ENCODE results near the gene SPRY2.
A peak's percentile ranks its signal among the peaks of the same experiment; 100 is the strongest.

SPRY2 gene

DNA sequence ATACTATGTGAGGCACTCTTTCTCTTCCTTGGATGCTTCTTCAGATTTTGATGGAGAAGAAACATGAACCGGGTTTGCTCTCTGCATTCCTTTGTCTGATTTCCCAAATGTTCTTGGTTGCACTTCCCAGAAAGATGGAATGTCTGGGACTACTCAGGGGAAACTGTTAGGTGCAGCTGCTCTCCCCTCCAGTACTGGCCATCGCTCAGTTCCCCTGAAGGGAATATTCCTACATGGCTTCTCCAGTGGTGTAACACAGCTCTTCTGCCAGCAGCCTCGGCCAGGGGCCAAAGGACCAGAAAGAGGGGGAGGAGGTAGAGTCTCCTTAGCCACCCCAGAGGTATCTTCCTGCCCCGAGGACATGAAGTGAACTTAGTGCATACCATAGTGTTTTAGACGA, 33.5 kb upstream of the SPRY2 start:
- no peaks in the 10 kb centered on the region for H3K9me3 ChIP-seq (ENCODE audit: control insufficient read depth in 2 of 2, low read length in 2 of 2)
- no peak overlapping the region for H3K9ac ChIP-seq (ENCODE audit: low read depth in 1 of 2, low read length in 2 of 2)
- H3K27ac ChIP-seq (ENCODE audit: low read depth in 2 of 2, low read length in 2 of 2) = no peak overlapping the region
- no peak overlapping the region for H3K4me3 ChIP-seq (ENCODE audit: low read length in 2 of 2)
- H3K4me1 ChIP-seq (ENCODE audit: control insufficient read depth in 2 of 2, insufficient read depth in 2 of 2, low read length in 2 of 2) = no peaks in the 10 kb centered on the region
- H3K27me3 ChIP-seq (ENCODE audit: control insufficient read depth in 2 of 2, insufficient read depth in 2 of 2, low read length in 2 of 2) = no peaks in the 10 kb centered on the region
- no peaks in the 10 kb centered on the region for H3K36me3 ChIP-seq (ENCODE audit: control insufficient read depth in 2 of 2, insufficient read depth in 2 of 2, low read length in 2 of 2)

DNA sequence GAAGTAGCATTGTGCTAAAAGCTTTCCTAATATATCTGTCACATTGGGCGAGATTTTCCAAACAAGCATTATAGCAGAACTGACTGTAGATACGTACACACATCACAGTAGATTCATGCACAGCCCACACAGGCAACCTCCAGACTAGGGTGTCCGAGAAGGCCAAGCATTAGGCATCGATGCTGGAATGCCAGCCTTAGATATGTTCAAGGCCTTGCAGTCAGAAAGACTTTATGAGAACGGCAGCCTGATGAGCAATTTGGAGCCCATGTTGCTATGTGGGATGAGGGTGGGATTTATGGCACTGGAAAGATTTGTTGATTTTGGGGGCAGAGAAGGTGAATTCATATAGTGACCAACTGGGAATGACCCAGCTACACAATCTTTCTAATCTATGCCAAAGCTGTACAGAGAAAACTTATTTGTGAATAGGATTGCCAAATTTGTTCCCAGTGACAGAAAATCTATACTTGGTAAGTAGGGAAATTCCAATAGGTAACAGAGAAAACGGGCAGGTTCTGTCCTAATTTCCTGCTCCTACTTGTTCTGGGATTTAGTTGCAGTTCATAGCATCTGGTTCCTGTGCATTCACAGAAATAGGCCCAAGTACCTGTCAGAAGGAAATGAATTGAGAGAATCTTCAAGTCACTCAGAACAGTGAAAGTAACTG, 31.0 kb upstream of the SPRY2 start:
- Histone ChIP-seq H3K9ac (ENCODE audit: low read depth in 1 of 2, low read length in 2 of 2) (no peak overlapping the region), H3K9me3 (ENCODE audit: control insufficient read depth in 2 of 2, low read length in 2 of 2) (no peaks in the 10 kb centered on the region), H3K4me1 (ENCODE audit: control insufficient read depth in 2 of 2, insufficient read depth in 2 of 2, low read length in 2 of 2) (no peaks in the 10 kb centered on the region), H3K27me3 (ENCODE audit: control insufficient read depth in 2 of 2, insufficient read depth in 2 of 2, low read length in 2 of 2) (no peaks in the 10 kb centered on the region), H3K36me3 (ENCODE audit: control insufficient read depth in 2 of 2, insufficient read depth in 2 of 2, low read length in 2 of 2) (no peaks in the 10 kb centered on the region), H3K27ac (ENCODE audit: low read depth in 2 of 2, low read length in 2 of 2) (no peak overlapping the region), H3K4me3 (ENCODE audit: low read length in 2 of 2) (no peak overlapping the region)

DNA sequence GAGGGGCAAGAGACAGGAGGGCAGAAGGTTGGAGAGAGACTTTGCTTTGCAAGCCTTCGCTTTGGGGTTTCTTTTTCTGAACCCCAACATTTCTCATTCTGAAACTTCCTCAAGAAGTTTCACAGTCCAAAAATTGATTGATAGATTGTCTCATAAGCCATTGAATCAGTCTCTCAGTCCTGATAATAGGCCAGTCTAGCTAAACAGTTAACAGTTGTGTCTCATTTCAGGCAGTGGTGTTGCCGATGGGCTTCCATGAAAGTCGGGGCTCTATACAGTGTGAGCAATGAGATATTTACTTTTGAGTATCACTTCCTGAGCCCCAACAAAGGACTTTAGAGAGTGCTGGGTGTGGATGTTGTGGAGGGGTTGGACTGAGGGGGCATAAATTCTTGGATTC, 26.5 kb upstream of the SPRY2 start:
- H3K4me1 ChIP-seq (ENCODE audit: control insufficient read depth in 2 of 2, insufficient read depth in 2 of 2, low read length in 2 of 2) = peaks cover 3 to 10% of the 10 kb centered on the region in 2 donors
- H3K27ac ChIP-seq (ENCODE audit: low read depth in 2 of 2, low read length in 2 of 2) = no peak overlapping the region
- H3K9ac ChIP-seq (ENCODE audit: low read depth in 1 of 2, low read length in 2 of 2) = no peak overlapping the region
- H3K27me3 ChIP-seq (ENCODE audit: control insufficient read depth in 2 of 2, insufficient read depth in 2 of 2, low read length in 2 of 2) = no peaks in the 10 kb centered on the region
- no peaks in the 10 kb centered on the region for H3K36me3 ChIP-seq (ENCODE audit: control insufficient read depth in 2 of 2, insufficient read depth in 2 of 2, low read length in 2 of 2)
- no peak overlapping the region for H3K4me3 ChIP-seq (ENCODE audit: low read length in 2 of 2)
- H3K9me3 ChIP-seq (ENCODE audit: control insufficient read depth in 2 of 2, low read length in 2 of 2) = no peaks in the 10 kb centered on the region

DNA sequence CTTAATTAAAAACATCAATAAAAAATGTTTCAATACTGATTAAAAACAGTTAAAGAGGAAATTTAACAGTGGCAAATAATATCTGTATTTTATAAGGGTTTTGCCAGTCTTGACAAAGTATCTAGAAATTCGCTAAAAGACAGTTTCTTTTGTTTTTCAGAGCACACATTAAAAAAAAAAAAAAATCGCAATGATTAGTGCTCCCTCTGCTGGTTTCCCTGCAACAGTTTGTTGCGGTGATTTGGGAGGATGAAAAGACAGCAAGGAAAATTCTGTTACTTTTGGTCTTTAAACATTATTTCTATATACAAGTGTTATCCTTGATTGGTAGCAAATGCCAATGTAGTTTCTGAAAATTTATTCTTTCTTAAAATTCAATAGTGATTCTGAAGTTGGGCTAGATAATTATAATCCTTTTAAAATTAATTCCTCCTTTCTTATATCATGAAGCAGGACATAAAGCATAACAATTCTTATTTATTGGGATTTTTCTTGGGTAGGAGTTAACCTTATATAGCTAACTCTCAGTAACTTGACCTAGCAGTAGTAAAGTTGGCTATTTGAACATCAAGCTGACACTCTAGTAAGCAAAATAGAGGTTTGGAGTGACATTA, 23.1 kb upstream of the SPRY2 start:
- H3K4me1 ChIP-seq (ENCODE audit: control insufficient read depth in 2 of 2, insufficient read depth in 2 of 2, low read length in 2 of 2) = peaks cover 3 to 25% of the 10 kb centered on the region in 2 donors
- H3K4me3 ChIP-seq (ENCODE audit: low read length in 2 of 2) = peak overlapping the region in 1 of 2 donors; percentile 52
- no peak overlapping the region for H3K27ac ChIP-seq (ENCODE audit: low read depth in 2 of 2, low read length in 2 of 2)
- no peaks in the 10 kb centered on the region for H3K36me3 ChIP-seq (ENCODE audit: control insufficient read depth in 2 of 2, insufficient read depth in 2 of 2, low read length in 2 of 2)
- no peaks in the 10 kb centered on the region for H3K9me3 ChIP-seq (ENCODE audit: control insufficient read depth in 2 of 2, low read length in 2 of 2)
- H3K27me3 ChIP-seq (ENCODE audit: control insufficient read depth in 2 of 2, insufficient read depth in 2 of 2, low read length in 2 of 2) = no peaks in the 10 kb centered on the region
- H3K9ac ChIP-seq (ENCODE audit: low read depth in 1 of 2, low read length in 2 of 2) = peak overlapping the region in 1 of 2 donors; percentile 31

DNA sequence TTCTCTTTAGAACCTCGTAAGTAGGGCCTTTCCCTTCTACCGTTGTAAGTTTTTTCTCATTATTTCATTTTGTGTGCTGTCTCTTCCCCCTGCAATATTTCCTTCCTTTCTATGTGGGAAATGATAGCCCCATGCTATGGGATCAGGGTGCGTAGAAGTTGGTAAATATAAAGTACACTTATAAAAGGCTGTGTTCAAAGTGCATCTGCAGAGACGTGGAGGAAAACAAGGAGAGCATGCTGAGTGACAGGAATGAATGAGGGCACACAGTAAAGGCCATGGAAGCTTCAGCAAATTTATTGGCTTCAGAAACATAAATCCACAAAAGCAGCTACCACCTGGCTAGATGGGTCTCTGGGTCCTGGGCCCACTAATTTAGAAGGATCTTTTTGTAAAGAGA, 21.6 kb upstream of the SPRY2 start:
- no peak overlapping the region for H3K9ac ChIP-seq (ENCODE audit: low read depth in 1 of 2, low read length in 2 of 2)
- H3K36me3 ChIP-seq (ENCODE audit: control insufficient read depth in 2 of 2, insufficient read depth in 2 of 2, low read length in 2 of 2) = no peaks in the 10 kb centered on the region
- peaks cover 3 to 25% of the 10 kb centered on the region in 2 donors for H3K4me1 ChIP-seq (ENCODE audit: control insufficient read depth in 2 of 2, insufficient read depth in 2 of 2, low read length in 2 of 2)
- H3K4me3 ChIP-seq (ENCODE audit: low read length in 2 of 2) = no peak overlapping the region
- H3K27me3 ChIP-seq (ENCODE audit: control insufficient read depth in 2 of 2, insufficient read depth in 2 of 2, low read length in 2 of 2) = no peaks in the 10 kb centered on the region
- H3K27ac ChIP-seq (ENCODE audit: low read depth in 2 of 2, low read length in 2 of 2) = peak overlapping the region in 1 of 2 donors; percentile 42
- no peaks in the 10 kb centered on the region for H3K9me3 ChIP-seq (ENCODE audit: control insufficient read depth in 2 of 2, low read length in 2 of 2)

DNA sequence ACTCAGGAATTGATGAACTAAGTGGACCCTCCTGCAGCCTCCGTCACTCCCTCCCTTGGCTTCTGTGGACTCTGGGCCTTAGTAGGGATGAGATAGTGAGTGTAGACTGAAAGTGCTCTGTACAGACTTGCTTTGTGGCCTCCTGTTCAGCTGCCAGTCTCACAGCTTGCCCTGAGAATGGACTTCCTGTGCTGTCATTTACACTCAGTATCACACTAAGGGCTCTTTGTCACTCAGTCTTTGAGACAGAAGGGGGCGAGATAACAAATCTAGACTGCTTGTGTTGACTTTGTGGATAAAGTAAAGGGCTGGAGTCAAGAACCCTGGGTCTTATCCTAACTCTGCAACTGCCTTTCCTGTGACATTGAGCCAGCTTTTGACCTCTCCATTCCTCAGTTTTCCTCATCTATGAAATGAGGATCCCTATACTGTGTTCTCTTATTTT, 21.0 kb upstream of the SPRY2 start:
- Histone ChIP-seq H3K36me3 (ENCODE audit: control insufficient read depth in 2 of 2, insufficient read depth in 2 of 2, low read length in 2 of 2) (no peaks in the 10 kb centered on the region), H3K4me1 (ENCODE audit: control insufficient read depth in 2 of 2, insufficient read depth in 2 of 2, low read length in 2 of 2) (peaks cover 3 to 25% of the 10 kb centered on the region in 2 donors), H3K9me3 (ENCODE audit: control insufficient read depth in 2 of 2, low read length in 2 of 2) (no peaks in the 10 kb centered on the region), H3K9ac (ENCODE audit: low read depth in 1 of 2, low read length in 2 of 2) (peak overlapping the region in 1 of 2 donors; percentile 7), H3K27me3 (ENCODE audit: control insufficient read depth in 2 of 2, insufficient read depth in 2 of 2, low read length in 2 of 2) (no peaks in the 10 kb centered on the region), H3K27ac (ENCODE audit: low read depth in 2 of 2, low read length in 2 of 2) (peak overlapping the region in 1 of 2 donors; percentile 42), H3K4me3 (ENCODE audit: low read length in 2 of 2) (no peak overlapping the region)

DNA sequence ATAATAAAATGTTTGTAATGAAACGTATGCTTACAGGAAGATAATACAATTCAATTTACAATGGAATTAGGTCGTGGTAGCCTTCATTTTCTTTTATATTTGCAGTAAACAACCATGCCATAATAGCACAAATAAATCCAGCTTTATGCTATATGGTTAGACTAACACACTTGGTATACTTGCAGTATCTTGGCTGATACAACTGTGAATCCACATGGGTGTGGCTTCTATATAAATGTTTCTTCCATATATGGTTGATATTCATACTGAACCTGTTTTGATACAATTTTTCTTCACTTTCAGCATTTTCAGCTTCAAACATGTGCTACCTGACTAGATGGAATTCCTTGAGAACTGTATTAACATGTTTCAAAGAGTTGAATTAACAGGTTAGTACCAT, 20.4 kb upstream of the SPRY2 start:
- no peak overlapping the region for H3K27ac ChIP-seq (ENCODE audit: low read depth in 2 of 2, low read length in 2 of 2)
- H3K36me3 ChIP-seq (ENCODE audit: control insufficient read depth in 2 of 2, insufficient read depth in 2 of 2, low read length in 2 of 2) = no peaks in the 10 kb centered on the region
- no peaks in the 10 kb centered on the region for H3K27me3 ChIP-seq (ENCODE audit: control insufficient read depth in 2 of 2, insufficient read depth in 2 of 2, low read length in 2 of 2)
- H3K9me3 ChIP-seq (ENCODE audit: control insufficient read depth in 2 of 2, low read length in 2 of 2) = no peaks in the 10 kb centered on the region
- H3K4me1 ChIP-seq (ENCODE audit: control insufficient read depth in 2 of 2, insufficient read depth in 2 of 2, low read length in 2 of 2) = peaks cover 3 to 25% of the 10 kb centered on the region in 2 donors
- H3K4me3 ChIP-seq (ENCODE audit: low read length in 2 of 2) = no peak overlapping the region
- no peak overlapping the region for H3K9ac ChIP-seq (ENCODE audit: low read depth in 1 of 2, low read length in 2 of 2)

DNA sequence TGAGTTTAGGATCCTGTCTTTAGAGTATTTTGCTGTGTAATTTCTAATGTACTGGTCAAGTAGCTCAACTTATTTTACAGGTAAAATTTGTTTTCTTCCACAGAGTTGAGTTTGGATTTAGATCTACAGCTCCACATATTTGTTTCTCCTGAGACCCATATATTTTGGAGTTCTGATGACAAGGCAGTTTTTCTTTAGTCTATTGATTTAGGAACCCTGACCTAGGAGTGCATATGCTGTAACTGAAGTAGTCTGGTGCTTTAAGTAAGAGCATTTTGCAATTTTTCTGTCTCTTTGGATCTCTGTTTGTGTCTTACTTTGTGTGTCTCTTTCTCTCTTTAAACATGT, 19.5 kb upstream of the SPRY2 start:
- no peak overlapping the region for H3K9ac ChIP-seq (ENCODE audit: low read depth in 1 of 2, low read length in 2 of 2)
- no peak overlapping the region for H3K4me3 ChIP-seq (ENCODE audit: low read length in 2 of 2)
- peaks cover 3 to 25% of the 10 kb centered on the region in 2 donors for H3K4me1 ChIP-seq (ENCODE audit: control insufficient read depth in 2 of 2, insufficient read depth in 2 of 2, low read length in 2 of 2)
- no peaks in the 10 kb centered on the region for H3K27me3 ChIP-seq (ENCODE audit: control insufficient read depth in 2 of 2, insufficient read depth in 2 of 2, low read length in 2 of 2)
- no peaks in the 10 kb centered on the region for H3K36me3 ChIP-seq (ENCODE audit: control insufficient read depth in 2 of 2, insufficient read depth in 2 of 2, low read length in 2 of 2)
- no peak overlapping the region for H3K27ac ChIP-seq (ENCODE audit: low read depth in 2 of 2, low read length in 2 of 2)
- no peaks in the 10 kb centered on the region for H3K9me3 ChIP-seq (ENCODE audit: control insufficient read depth in 2 of 2, low read length in 2 of 2)

DNA sequence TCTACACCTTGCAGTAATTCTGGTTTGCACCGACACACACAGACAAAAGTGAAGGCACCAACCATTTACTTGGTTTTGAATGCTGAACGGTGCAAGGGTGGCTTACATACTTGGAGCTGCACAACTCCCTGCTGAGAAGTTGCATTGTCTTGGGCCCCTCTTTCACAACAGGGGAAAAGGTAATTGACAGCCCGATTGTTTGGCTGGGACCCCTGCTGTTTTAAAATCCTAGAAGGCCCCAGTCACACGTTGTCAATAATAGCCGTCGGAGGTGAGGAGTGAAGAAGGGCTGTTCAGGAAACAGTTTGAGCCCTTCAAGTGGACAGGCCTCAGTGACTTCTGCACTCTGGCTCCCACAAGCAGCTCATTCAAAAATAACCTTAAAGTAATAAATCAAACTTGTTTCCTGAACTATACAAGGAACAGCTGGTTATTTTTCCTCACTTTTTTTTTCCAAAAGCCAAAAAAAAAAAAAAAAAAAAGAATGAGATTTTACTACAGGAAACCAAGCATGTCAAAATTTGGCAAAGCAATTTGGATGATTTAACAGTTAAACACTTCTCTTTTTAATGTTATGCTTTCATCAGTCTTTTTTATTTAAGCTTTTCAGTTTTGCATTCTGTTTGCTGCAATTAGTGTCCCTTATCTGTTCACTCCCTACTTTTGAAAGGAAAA, 19.0 kb upstream of the SPRY2 start:
- Histone ChIP-seq H3K27ac (ENCODE audit: low read depth in 2 of 2, low read length in 2 of 2) (no peak overlapping the region), H3K4me1 (ENCODE audit: control insufficient read depth in 2 of 2, insufficient read depth in 2 of 2, low read length in 2 of 2) (peaks cover 3 to 25% of the 10 kb centered on the region in 2 donors), H3K4me3 (ENCODE audit: low read length in 2 of 2) (no peak overlapping the region), H3K27me3 (ENCODE audit: control insufficient read depth in 2 of 2, insufficient read depth in 2 of 2, low read length in 2 of 2) (no peaks in the 10 kb centered on the region), H3K9ac (ENCODE audit: low read depth in 1 of 2, low read length in 2 of 2) (no peak overlapping the region), H3K9me3 (ENCODE audit: control insufficient read depth in 2 of 2, low read length in 2 of 2) (no peaks in the 10 kb centered on the region), H3K36me3 (ENCODE audit: control insufficient read depth in 2 of 2, insufficient read depth in 2 of 2, low read length in 2 of 2) (no peaks in the 10 kb centered on the region)

DNA sequence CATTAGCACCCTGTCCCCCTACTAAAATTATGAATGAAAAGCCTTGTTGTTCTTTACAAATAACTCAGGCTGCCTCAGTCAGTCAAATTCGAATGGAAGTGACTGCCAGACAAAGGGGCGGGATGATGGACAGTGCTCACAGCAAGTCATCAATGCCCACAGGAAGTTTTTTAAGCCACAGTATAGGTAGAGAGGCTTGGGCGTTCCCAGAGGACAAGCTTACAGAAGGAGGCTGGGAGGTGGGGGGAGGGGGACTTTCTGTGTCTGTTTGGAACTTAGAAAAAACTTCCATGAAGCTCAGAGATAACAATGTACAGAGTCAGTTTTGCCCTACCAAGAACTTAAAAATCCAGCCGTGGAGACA, 18.5 kb upstream of the SPRY2 start:
- Histone ChIP-seq H3K27me3 (ENCODE audit: control insufficient read depth in 2 of 2, insufficient read depth in 2 of 2, low read length in 2 of 2) (no peaks in the 10 kb centered on the region), H3K9me3 (ENCODE audit: control insufficient read depth in 2 of 2, low read length in 2 of 2) (no peaks in the 10 kb centered on the region), H3K36me3 (ENCODE audit: control insufficient read depth in 2 of 2, insufficient read depth in 2 of 2, low read length in 2 of 2) (no peaks in the 10 kb centered on the region), H3K4me1 (ENCODE audit: control insufficient read depth in 2 of 2, insufficient read depth in 2 of 2, low read length in 2 of 2) (peaks cover 3 to 25% of the 10 kb centered on the region in 2 donors), H3K9ac (ENCODE audit: low read depth in 1 of 2, low read length in 2 of 2) (no peak overlapping the region), H3K4me3 (ENCODE audit: low read length in 2 of 2) (no peak overlapping the region), H3K27ac (ENCODE audit: low read depth in 2 of 2, low read length in 2 of 2) (no peak overlapping the region)

Data from mucosa of rectum (tissue), 2 donors.